Spleen (tissue), 11 donors: ENCODE measurements around the gene BLOC1S2. TPM values are rescaled to one million over a fixed set of nuclear protein-coding genes. Genes with fewer than 3 reads are reported as not detected.

Source experiments
- DNase-seq: peaks from one replicate; pipeline ENCODE4 v3.0.0-alpha.2; 2020
- H3K27ac ChIP-seq, 8 donors: fragments of 200-600 bp; sonication (generic) in 7 of 8; 1 replicate in 4 of 8; 2 replicates in 4 of 8; pipeline versions ENCODE4 v1.5.0 to v1.8.0; 2016 to 2021; ENCODE audit warnings: inconsistent platforms in 4 of 8, mild to moderate bottlenecking in 4 of 8, moderate library complexity in 1 of 8
- H3K27me3 ChIP-seq, 7 donors: fragments of 200-600 bp; sonication (generic) in 6 of 7; replicated peaks in 1 of 7; 1 replicate in 4 of 7; 2 replicates in 3 of 7; pipeline versions ENCODE4 v1.5.0 to v1.8.0; 2016 to 2021; ENCODE audit warnings: inconsistent platforms in 3 of 7, mild to moderate bottlenecking in 1 of 7
- H3K36me3 ChIP-seq, 6 donors: fragments of 200-600 bp; sonication (generic) in 5 of 6; 1 replicate in 4 of 6; 2 replicates in 2 of 6; pipeline versions ENCODE4 v1.5.0 to v1.8.0; 2016 to 2021; ENCODE audit warnings: inconsistent platforms in 2 of 6
- H3K4me1 ChIP-seq, 6 donors: fragments of 200-600 bp; sonication (generic) in 5 of 6; 1 replicate in 3 of 6; 2 replicates in 3 of 6; pipeline versions ENCODE4 v1.5.0 to v1.8.0; 2016 to 2021; ENCODE audit warnings: inconsistent platforms in 3 of 6
- H3K4me3 ChIP-seq, 8 donors: fragments of 200-600 bp; sonication (generic) in 7 of 8; 1 replicate in 4 of 8; 2 replicates in 4 of 8; pipeline versions ENCODE4 v1.5.0 to v1.8.0; 2016 to 2021; ENCODE audit warnings: inconsistent platforms in 4 of 8, mild to moderate bottlenecking in 4 of 8, moderate library complexity in 2 of 8
- H3K9me3 ChIP-seq, 8 donors: fragments of 200-600 bp; sonication (generic) in 7 of 8; 1 replicate in 4 of 8; 2 replicates in 4 of 8; pipeline versions ENCODE4 v1.5.0 to v1.8.0; 2016 to 2021; ENCODE audit warnings: inconsistent platforms in 4 of 8
- POLR2A ChIP-seq, 3 donors: fragments of 450-650 bp; IDR thresholded peaks; one replicate each; pipeline ENCODE4 v1.5.1; 2017; ENCODE audit warnings: antibody characterized with exemption in 3 of 3, mild to moderate bottlenecking in 1 of 3
- POLR2AphosphoS5 ChIP-seq, 3 donors: sonication (generic); formaldehyde crosslinking; IDR thresholded peaks; one replicate each; pipeline ENCODE4 v1.5.1; 2017; ENCODE audit warnings: antibody characterized with exemption in 3 of 3
- WGBS, 5 donors: extraction: QIAGEN DNeasy Blood & Tissue Kit in 3 of 5; methylation state at CpG; one replicate each; pipeline versions ENCODE4 v1.1.5 to v1.1.7; 2013 to 2018; 5-methylcytosine and 5-hydroxymethylcytosine counted together
- intact Hi-C: fragments of 100-400 bp; cut with DNase I; formaldehyde crosslinking; loops from one replicate; pipeline ENCODE4 v1.15.0; 2023; ENCODE audit warnings: low total_unique reads
- polyA plus RNA-seq, 3 donors: library from polyadenylated mRNA; stranded (reverse); fragments of 200-250 nt; gene quantifications; one replicate each; pipeline ENCODE4 v1.2.1, GENCODE V29; 2013
- total RNA-seq, 7 donors: library from RNA; depleted of rRNA in 3 of 7; stranded (reverse); fragments of >200 nt in 3 of 7; fragmentation: NEBNext Ultra II Directional in 4 of 7; extraction: Animal tissue kit (Norgen Biotek cat#: 25700) in 4 of 7; gene quantifications; one replicate each; pipeline versions ENCODE4 v1.1.0 to v1.2.1, GENCODE V29; 2016 to 2021
- TF ChIP-seq, protein P1 (sequence below), 11 experiments: fragments of 200-600 bp in 7 of 11; fragments of 450-650 bp in 4 of 11; sonication (generic) in 4 of 11; IDR thresholded peaks in 8 of 11; conservative IDR thresholded peaks in 3 of 11; 1 replicate in 7 of 11; 2 replicates in 4 of 11; pipeline versions ENCODE4 v1.4.0 to v1.8.0; 2016 to 2021; ENCODE audit warnings: antibody characterized with exemption in 11 of 11, inconsistent platforms in 4 of 11, mild to moderate bottlenecking in 1 of 11
- donor health status: healthy with polysubstance abuse.
- donor health status: DM: no; HTN: no; CAD: no; lungs with moderate emphysema.
- donor health status: DM: no; HTN: no; CAD: no.
- donor health status: Bipolar disorder and iron deficiency.
- donor health status: healthy.
- donor health status: DM: no; HTN: no; CAD: no.
- donor health status: DM: yes; HTN: yes; CAD: no.

BLOC1S2 gene
- total and polyA plus RNA-seq, 10 donors, result 45.0 to 96.1 (median 51.9) TPM

DNA sequence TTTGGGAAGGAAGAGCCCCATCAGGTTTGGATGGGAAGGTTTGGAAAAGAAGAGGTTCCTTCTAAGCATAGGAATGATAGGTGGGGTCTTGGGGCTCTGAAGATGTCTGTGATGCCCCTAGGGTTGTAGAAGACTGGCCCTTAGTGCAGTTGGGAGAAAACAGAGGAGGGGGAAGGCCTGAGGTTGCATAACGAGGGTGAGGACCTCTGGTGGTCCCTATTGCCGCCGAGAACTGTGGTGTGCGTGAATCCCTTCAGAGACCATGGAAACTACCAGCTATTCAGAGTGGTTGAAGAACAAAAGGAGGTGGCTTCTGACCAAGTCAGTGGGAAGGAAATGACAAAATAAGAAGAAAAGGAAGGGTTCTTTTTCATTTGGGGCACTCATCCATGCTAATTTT lies 46.6 kb upstream of the BLOC1S2 start:
- 54 to 68% (median 59%) methylated on average over 4 of the region's 4 CpGs for WGBS, 5 donors
- TF ChIP-seq POLR2A (IDR thresholded peaks at IDR 0.05) (no peak), POLR2AphosphoS5 (IDR thresholded peaks at IDR 0.05) (no peak)
- TF ChIP-seq, protein P1, sequence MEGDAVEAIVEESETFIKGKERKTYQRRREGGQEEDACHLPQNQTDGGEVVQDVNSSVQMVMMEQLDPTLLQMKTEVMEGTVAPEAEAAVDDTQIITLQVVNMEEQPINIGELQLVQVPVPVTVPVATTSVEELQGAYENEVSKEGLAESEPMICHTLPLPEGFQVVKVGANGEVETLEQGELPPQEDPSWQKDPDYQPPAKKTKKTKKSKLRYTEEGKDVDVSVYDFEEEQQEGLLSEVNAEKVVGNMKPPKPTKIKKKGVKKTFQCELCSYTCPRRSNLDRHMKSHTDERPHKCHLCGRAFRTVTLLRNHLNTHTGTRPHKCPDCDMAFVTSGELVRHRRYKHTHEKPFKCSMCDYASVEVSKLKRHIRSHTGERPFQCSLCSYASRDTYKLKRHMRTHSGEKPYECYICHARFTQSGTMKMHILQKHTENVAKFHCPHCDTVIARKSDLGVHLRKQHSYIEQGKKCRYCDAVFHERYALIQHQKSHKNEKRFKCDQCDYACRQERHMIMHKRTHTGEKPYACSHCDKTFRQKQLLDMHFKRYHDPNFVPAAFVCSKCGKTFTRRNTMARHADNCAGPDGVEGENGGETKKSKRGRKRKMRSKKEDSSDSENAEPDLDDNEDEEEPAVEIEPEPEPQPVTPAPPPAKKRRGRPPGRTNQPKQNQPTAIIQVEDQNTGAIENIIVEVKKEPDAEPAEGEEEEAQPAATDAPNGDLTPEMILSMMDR (IDR thresholded peaks at IDR 0.05 in 8 of 11, conservative IDR thresholded peaks at IDR 0.05 in 3 of 11), result no peak
- H3K4me1 ChIP-seq, result no peaks in the 10 kb centered on the region
- no peak overlapping the region for H3K4me3 ChIP-seq
- intact Hi-C loops, result no loop called here
- no peaks in the 10 kb centered on the region for H3K36me3 ChIP-seq
- DNase-seq, result no peak
- H3K9me3 ChIP-seq, result no peaks in the 10 kb centered on the region
- H3K27ac ChIP-seq, result no peak overlapping the region
- peaks cover 0 to 21% (median 0%) of the 10 kb centered on the region in 7 donors for H3K27me3 ChIP-seq

DNA sequence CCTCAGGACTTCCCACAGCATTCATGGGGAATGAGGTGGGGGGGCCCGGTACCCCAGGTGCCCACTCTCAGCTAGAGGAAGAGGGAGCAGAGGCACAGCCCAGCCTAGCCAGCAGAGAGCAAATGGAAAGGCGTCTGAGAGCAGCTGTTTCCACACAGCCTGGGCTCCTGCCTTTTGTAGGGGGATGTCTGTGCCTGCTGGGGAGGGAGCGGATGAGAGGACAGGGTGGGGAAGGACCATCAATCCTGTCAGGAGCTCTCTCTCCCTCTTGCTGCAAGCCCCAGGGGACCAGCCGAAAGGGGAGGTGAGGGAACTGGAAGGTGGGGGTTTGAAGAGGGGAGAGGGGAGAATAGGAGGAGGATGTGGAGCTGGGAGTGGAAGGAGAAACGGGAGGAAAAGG lies 43.6 kb upstream of the BLOC1S2 start, which contains the start of gene PKD2L1:
Gene PKD2L1 (minus strand): TSS at position 150 of the 400 bp plus-strand sequence. CDS start 125 bp downstream, at position 25.
- Histone ChIP-seq H3K4me3 (no peak within 1 kb of the TSS), H3K4me1 (peaks cover 0 to 20% (median 9%) of the 10 kb centered on the region in 6 donors), H3K9me3 (no peaks in the 10 kb centered on the region), H3K27me3 (peaks cover 0 to 21% (median 0%) of the 10 kb centered on the region in 7 donors), H3K27ac (no peak within 1 kb of the TSS), H3K36me3 (no peaks in the 10 kb centered on the region)
- intact Hi-C loops, result no loop called here
- 46 to 73% (median 69%) methylated on average over 5 of the region's 5 CpGs for WGBS, 5 donors
- TF ChIP-seq POLR2A (IDR thresholded peaks at IDR 0.05) (no peak), POLR2AphosphoS5 (IDR thresholded peaks at IDR 0.05) (no peak)
- TF ChIP-seq, protein P1 (IDR thresholded peaks at IDR 0.05 in 8 of 11, conservative IDR thresholded peaks at IDR 0.05 in 3 of 11), result no peak
- DNase-seq, result no peak

DNA sequence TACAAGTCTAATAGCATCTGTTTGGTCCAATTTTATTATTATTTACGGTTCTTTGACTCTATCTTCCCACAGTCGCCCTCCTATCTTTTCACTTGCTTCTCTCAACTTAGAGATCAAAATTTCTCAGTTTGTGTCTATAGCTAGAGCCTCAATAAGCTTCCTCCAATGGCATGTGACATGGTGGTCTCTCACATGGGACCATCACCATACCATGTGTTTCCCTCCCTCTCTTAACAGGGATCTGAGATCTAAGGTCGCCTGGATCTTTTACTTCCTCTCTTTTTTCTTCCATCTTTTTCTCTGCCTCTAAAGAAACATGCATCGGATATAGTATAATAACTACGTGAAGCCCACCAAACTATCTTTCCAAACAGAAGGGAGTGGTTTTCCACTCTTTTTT lies 41.7 kb upstream of the BLOC1S2 start:
- no peaks in the 10 kb centered on the region for H3K9me3 ChIP-seq
- H3K4me3 ChIP-seq, result no peak overlapping the region
- peaks cover 0 to 20% (median 9%) of the 10 kb centered on the region in 6 donors for H3K4me1 ChIP-seq
- no peak overlapping the region for H3K27ac ChIP-seq
- intact Hi-C loops, result no loop called here
- TF ChIP-seq POLR2A (IDR thresholded peaks at IDR 0.05) (no peak), POLR2AphosphoS5 (IDR thresholded peaks at IDR 0.05) (no peak)
- TF ChIP-seq, protein P1 (IDR thresholded peaks at IDR 0.05 in 8 of 11, conservative IDR thresholded peaks at IDR 0.05 in 3 of 11), result no peak
- DNase-seq, result no peak
- WGBS, 5 donors, result 68 to 78% (median 72%) methylated on average over 5 of the region's 5 CpGs
- H3K36me3 ChIP-seq, result no peaks in the 10 kb centered on the region
- H3K27me3 ChIP-seq, result peaks cover 0 to 21% (median 0%) of the 10 kb centered on the region in 7 donors

DNA sequence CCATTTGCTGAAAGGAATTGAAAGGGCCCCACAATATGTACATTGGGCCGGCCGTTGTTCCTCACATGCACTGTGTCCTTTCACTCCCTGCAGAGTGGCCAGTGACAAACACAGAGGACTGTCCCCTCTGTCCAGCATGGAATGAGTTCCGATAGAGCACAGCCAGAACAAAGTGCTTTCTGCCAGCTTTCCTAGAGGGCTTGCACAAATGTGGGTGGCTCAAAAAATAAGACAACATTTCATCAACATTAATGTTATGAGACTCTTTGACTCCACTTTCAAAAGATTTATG lies 41.2 kb upstream of the BLOC1S2 start:
- intact Hi-C loops, result no loop called here

More for the DNA sequence above, 41.2 kb upstream of the BLOC1S2 start:
- peak overlapping the region in 1 of 8 donors; percentile 7 for H3K4me3 ChIP-seq
- peaks cover 0 to 21% (median 0%) of the 10 kb centered on the region in 7 donors for H3K27me3 ChIP-seq
- H3K27ac ChIP-seq, result peak overlapping the region in 4 of 8 donors; percentile 65 to 78 (median 74)
- H3K9me3 ChIP-seq, result no peaks in the 10 kb centered on the region
- no peak for DNase-seq
- TF ChIP-seq POLR2A (IDR thresholded peaks at IDR 0.05) (no peak), POLR2AphosphoS5 (IDR thresholded peaks at IDR 0.05) (no peak)
- TF ChIP-seq, protein P1 (IDR thresholded peaks at IDR 0.05 in 8 of 11, conservative IDR thresholded peaks at IDR 0.05 in 3 of 11), result no peak
- no peaks in the 10 kb centered on the region for H3K36me3 ChIP-seq
- H3K4me1 ChIP-seq, result peaks cover 0 to 20% (median 9%) of the 10 kb centered on the region in 6 donors
- 81 to 91% (median 86%) methylated on average over 3 of the region's 3 CpGs for WGBS, 5 donors
